KMS-11 (cell line): ENCODE data around the gene CDH13.

Experiments used
- H2AFZ ChIP-seq: fragments of 200-600 bp; sonication (generic); 2 replicates; pipeline ENCODE4 v1.6.1; 2016; ENCODE audit warnings: antibody characterized with exemption, mixed run types, low read depth
- H3K27ac ChIP-seq: fragments of 200-600 bp; sonication (generic); 2 replicates; pipeline ENCODE4 v1.6.1; 2016; ENCODE audit warnings: mild to moderate bottlenecking, mixed run types
- H3K27me3 ChIP-seq: fragments of 200-600 bp; sonication (generic); 2 replicates; pipeline ENCODE4 v1.6.1; 2017; ENCODE audit warnings: mild to moderate bottlenecking, low read depth, mixed run types, moderate library complexity; ENCODE audit not compliant: insufficient read depth
- H3K36me3 ChIP-seq: fragments of 200-600 bp; sonication (generic); 2 replicates; pipeline ENCODE4 v1.6.1; 2017; ENCODE audit warnings: mild to moderate bottlenecking, mixed run types; ENCODE audit not compliant: insufficient read depth
- H3K4me1 ChIP-seq: fragments of 200-600 bp; sonication (generic); 2 replicates; pipeline ENCODE4 v1.6.1; 2016; ENCODE audit warnings: mild to moderate bottlenecking, low read depth, mixed run types; ENCODE audit not compliant: poor library complexity, severe bottlenecking
- H3K4me2 ChIP-seq: fragments of 200-600 bp; sonication (generic); 2 replicates; pipeline ENCODE4 v1.7.0; 2016; ENCODE audit warnings: mild to moderate bottlenecking, mixed run types
- H3K4me3 ChIP-seq: fragments of 200-600 bp; sonication (generic); IDR thresholded peaks from 2 replicates; pipeline ENCODE4 v1.6.1; 2017; ENCODE audit warnings: low read depth, low read length, mixed read lengths; ENCODE audit not compliant: insufficient read depth
- H3K79me2 ChIP-seq: fragments of 200-600 bp; sonication (generic); 2 replicates; pipeline ENCODE4 v1.6.1; 2016; ENCODE audit warnings: low read depth, mixed run types; ENCODE audit not compliant: insufficient read depth
- H3K9ac ChIP-seq: fragments of 200-600 bp; sonication (generic); 2 replicates; pipeline ENCODE4 v1.6.1; 2016; ENCODE audit warnings: mild to moderate bottlenecking, mixed run types
- H4K20me1 ChIP-seq: fragments of 200-600 bp; sonication (generic); 2 replicates; pipeline ENCODE4 v1.6.1; 2016; ENCODE audit warnings: mild to moderate bottlenecking, mixed run types; ENCODE audit not compliant: insufficient read depth
- TF ChIP-seq, protein P1 (sequence below): fragments of 200-600 bp; sonication (generic); conservative IDR thresholded peaks from 2 replicates; pipeline ENCODE4 v1.6.1; 2017; ENCODE audit warnings: low read depth, mild to moderate bottlenecking, antibody characterized with exemption, low read length, moderate library complexity, mixed read lengths

The CDH13 gene

DNA sequence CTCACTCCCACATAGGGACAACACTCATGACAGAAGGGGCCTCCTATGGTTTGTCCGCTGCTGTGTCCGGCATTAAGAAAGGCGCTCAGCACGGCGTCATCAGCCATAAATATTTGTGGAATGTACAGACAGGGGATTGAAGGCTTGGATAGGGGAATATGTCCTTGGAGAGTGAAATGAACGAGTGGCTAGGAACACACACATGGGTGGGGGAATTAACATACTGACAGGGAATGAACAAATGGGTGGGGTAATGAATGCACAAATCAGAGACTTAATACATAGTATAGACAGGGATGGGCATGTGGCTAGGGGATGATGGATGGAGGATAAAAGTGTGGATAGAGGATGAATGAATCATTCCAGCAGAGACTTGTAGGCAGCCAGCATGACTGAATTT is 1027.0 kb downstream of the CDH13 start:
- no peaks in the 10 kb centered on the region for H3K79me2 ChIP-seq
- H3K27me3 ChIP-seq = no peaks in the 10 kb centered on the region
- no peaks in the 10 kb centered on the region for H3K4me1 ChIP-seq
- TF ChIP-seq, protein P1, sequence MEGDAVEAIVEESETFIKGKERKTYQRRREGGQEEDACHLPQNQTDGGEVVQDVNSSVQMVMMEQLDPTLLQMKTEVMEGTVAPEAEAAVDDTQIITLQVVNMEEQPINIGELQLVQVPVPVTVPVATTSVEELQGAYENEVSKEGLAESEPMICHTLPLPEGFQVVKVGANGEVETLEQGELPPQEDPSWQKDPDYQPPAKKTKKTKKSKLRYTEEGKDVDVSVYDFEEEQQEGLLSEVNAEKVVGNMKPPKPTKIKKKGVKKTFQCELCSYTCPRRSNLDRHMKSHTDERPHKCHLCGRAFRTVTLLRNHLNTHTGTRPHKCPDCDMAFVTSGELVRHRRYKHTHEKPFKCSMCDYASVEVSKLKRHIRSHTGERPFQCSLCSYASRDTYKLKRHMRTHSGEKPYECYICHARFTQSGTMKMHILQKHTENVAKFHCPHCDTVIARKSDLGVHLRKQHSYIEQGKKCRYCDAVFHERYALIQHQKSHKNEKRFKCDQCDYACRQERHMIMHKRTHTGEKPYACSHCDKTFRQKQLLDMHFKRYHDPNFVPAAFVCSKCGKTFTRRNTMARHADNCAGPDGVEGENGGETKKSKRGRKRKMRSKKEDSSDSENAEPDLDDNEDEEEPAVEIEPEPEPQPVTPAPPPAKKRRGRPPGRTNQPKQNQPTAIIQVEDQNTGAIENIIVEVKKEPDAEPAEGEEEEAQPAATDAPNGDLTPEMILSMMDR = no peak
- H3K4me2 ChIP-seq = no peak overlapping the region
- no peak overlapping the region for H3K4me3 ChIP-seq
- H4K20me1 ChIP-seq = no peaks in the 10 kb centered on the region
- no peak overlapping the region for H3K27ac ChIP-seq
- H3K9ac ChIP-seq = no peak overlapping the region
- H2AFZ ChIP-seq = no peak overlapping the region
- no peaks in the 10 kb centered on the region for H3K36me3 ChIP-seq

DNA sequence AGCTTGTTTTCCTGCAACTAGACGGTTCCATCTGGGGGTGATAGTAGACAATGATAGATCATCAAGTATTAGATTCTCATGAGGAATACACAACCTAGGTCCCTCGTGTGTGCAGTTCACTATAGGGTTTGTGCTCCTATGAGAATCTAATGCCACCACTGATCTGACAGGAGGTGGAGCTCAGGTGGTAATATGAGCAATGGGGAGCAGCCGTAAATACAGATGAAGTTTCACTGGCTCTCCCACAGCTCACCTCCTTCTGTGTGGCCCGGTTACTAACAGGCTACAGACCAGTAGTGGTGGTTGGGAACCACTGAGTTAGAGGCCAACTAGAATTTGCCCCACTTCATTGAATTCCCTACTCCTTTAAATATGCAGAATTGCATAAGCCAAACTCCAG is 1033.5 kb downstream of the CDH13 start:
- TF ChIP-seq, protein P1 = no peak
- Histone ChIP-seq H3K9ac (no peak overlapping the region), H3K4me1 (no peaks in the 10 kb centered on the region), H4K20me1 (no peaks in the 10 kb centered on the region), H3K36me3 (no peaks in the 10 kb centered on the region), H3K27ac (no peak overlapping the region), H3K4me2 (no peak overlapping the region), H3K4me3 (no peak overlapping the region), H3K27me3 (no peaks in the 10 kb centered on the region), H2AFZ (no peak overlapping the region), H3K79me2 (no peaks in the 10 kb centered on the region)

DNA sequence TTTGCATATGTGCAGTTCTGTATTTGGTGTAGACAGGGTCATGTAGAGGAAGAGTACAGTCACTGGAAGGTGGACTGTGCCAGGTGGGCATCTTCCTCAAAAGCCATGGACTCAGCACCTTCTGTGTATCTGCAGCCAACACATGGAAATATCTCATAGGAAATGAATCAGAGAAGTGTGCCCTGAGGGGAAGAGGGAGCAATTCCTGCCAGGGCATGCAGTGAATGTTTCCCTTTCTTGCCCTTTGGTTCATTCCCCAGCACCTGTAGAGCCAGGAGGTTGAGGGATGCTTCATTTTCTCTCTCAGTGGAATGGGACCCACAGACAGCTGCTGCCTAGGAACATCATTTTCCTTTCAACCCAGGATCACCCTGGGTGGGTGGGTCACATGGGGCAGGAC is 1034.9 kb downstream of the CDH13 start:
- no peaks in the 10 kb centered on the region for H3K4me1 ChIP-seq
- H3K4me2 ChIP-seq = no peak overlapping the region
- H4K20me1 ChIP-seq = no peaks in the 10 kb centered on the region
- no peaks in the 10 kb centered on the region for H3K79me2 ChIP-seq
- H3K27ac ChIP-seq = no peak overlapping the region
- TF ChIP-seq, protein P1 = no peak
- no peaks in the 10 kb centered on the region for H3K36me3 ChIP-seq
- no peaks in the 10 kb centered on the region for H3K27me3 ChIP-seq
- no peak overlapping the region for H2AFZ ChIP-seq
- no peak overlapping the region for H3K4me3 ChIP-seq
- H3K9ac ChIP-seq = no peak overlapping the region

DNA sequence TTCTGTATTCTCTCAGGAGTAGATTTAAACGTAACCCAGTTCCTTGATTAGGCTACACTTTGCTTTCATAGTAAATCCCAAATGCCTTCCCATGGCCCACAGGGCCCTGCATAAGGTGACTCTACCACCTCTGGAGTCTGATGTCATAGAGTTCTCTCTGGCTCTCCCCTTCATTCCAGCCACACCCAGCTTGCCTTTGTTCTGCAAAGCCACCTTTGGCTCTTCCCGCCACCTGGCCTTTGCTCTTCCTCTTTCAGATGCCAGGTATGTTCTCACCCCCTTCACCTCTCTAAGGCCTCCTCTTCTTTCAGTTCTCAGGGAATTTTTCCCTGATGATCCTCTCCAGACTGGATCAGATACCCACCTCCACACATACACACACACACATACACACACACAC is 1039.7 kb downstream of the CDH13 start:
- Histone ChIP-seq H3K4me3 (no peak overlapping the region), H3K4me1 (no peaks in the 10 kb centered on the region), H3K27ac (no peak overlapping the region), H3K4me2 (no peak overlapping the region), H3K79me2 (no peaks in the 10 kb centered on the region), H3K36me3 (no peaks in the 10 kb centered on the region), H3K27me3 (no peaks in the 10 kb centered on the region), H4K20me1 (no peaks in the 10 kb centered on the region), H3K9ac (no peak overlapping the region), H2AFZ (no peak overlapping the region)
- TF ChIP-seq, protein P1 = no peak

DNA sequence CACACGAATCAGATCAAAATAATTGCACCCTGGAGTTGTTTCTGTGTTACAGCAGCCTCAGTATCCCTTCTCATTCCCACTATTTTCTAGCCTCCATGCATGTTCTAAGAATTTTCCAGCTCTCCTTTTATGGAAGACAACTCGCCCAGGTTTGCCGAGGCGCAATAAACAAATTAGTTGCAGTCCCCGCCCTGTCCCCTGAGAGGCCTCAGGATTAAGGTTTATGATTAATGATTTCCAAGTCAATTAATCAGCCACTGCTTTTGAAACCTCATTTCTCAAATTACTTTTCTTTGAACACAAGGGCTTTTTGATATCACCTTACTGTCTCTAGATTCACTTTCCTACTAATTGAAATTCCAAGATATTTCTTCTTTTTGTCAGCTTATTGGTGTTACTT is 1042.7 kb downstream of the CDH13 start:
- Histone ChIP-seq H4K20me1 (no peaks in the 10 kb centered on the region), H3K27ac (no peak overlapping the region), H3K4me2 (no peak overlapping the region), H2AFZ (no peak overlapping the region), H3K36me3 (no peaks in the 10 kb centered on the region), H3K4me1 (no peaks in the 10 kb centered on the region), H3K9ac (no peak overlapping the region), H3K79me2 (no peaks in the 10 kb centered on the region), H3K27me3 (no peaks in the 10 kb centered on the region), H3K4me3 (no peak overlapping the region)
- TF ChIP-seq, protein P1 = no peak
